ENCODE data around the gene SELENBP1. TPM values are rescaled to one million over a fixed set of nuclear protein-coding genes. Genes with fewer than 3 reads are reported as not detected.
A peak's percentile ranks its signal among the peaks of the same experiment; 100 is the strongest.

The SELENBP1 gene
- total RNA-seq = 10 to 100 TPM; 27.6 to 97.8 (median 48.7) TPM
- 10 to 100 TPM; 14.3 to 37.9 TPM for polyA plus RNA-seq
- long read RNA-seq, donor 1, transcript SELENBP1-218 (11 exons, 1,963 nt) = minor isoform, 5 of 130 reads
- long read RNA-seq, donor 1, transcript SELENBP1-201 (12 exons, 1,752 nt) = major isoform, 76 of 130 reads
- long read RNA-seq, donor 1, partial matches to known transcripts = 30 of 130 reads
- long read RNA-seq, donor 1, other reads (novel, unspliced or antisense) = 18 of 130 reads
- long read RNA-seq, donor 2, transcript SELENBP1-218 (11 exons, 1,963 nt) = minor isoform, 16 of 254 reads
- long read RNA-seq, donor 2, transcript SELENBP1-214 (10 exons, 2,128 nt) = minor isoform, 5 of 254 reads
- long read RNA-seq, donor 2, transcript SELENBP1-201 (12 exons, 1,752 nt) = major isoform, 191 of 254 reads
- long read RNA-seq, donor 2, transcript SELENBP1-204 (12 exons, 1,928 nt) = minor isoform, 5 of 254 reads
- long read RNA-seq, donor 2, partial matches to known transcripts = 10 of 254 reads
- long read RNA-seq, donor 2, other reads (novel, unspliced or antisense) = 24 of 254 reads
- long read RNA-seq, donor 3, transcript SELENBP1-201 (12 exons, 1,752 nt) = major isoform, 19 of 30 reads
- long read RNA-seq, donor 3, partial matches to known transcripts = 4 of 30 reads
- long read RNA-seq, donor 3, other reads (novel, unspliced or antisense) = 3 of 30 reads

DNA sequence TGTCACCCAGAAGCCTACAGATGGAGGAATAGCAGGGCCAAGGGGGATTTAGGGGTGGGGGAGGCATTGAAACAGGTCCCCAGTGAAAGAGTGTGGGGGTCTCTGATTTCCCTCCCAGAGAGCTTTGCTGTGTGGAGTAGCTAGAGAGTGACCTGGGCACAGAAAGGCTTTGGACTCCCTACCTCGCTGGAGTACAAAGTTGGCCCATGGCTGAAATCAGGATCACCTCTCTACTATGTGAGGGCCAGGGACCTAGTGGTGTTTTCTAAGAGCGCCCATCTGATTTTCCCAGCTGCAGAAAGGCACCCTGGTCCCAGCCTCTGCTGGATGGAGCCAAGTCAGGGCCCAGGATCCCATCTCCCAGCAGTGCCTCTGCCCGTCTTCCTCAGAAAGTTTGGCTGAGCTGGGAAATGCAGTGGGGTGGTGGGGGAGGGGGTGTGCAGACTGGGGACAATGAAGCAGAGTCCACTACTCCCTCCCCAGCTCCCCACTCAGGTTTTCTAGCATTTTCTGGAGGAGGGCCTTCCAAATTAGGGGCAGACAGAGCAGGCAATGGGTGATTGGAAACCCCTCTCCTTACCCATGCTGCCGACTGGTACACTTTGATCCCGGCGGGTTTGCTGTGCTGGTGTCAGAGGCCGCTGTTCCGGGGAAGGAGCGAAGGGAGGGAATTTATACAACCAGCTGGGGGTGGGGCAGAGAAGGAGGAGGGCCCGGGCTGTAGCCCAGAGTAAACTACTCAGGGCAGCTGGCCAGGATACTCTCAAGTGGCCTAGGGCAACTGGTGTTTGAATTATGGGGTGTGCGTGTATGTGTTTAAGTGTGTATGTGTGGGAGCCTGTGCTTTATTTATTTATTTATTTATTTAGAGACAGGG lies at the start of gene SELENBP1:
TSS of gene SELENBP1 (minus strand) at position 648 of the 877 bp plus-strand sequence. CDS start at position 584, 64 bp downstream.
- H3K27ac ChIP-seq = peak within 1 kb of the TSS; percentile 66 to 89 (median 84)
- DNase-seq (peak; percentile 79 to 95 (median 90)), ATAC-seq (peak; percentile 86 to 91 (median 86))
- no peaks in the 10 kb centered on the region for H3K27me3 ChIP-seq
- H3K4me1 ChIP-seq = peaks cover 4 to 58% (median 48%) of the 10 kb centered on the region in 12 donors
- H3K36me3 ChIP-seq = peaks cover 0 to 6% (median 0%) of the 10 kb centered on the region in 9 donors
- peak in 1 of 2 donors; percentile 85 for TF ChIP-seq POLR2A (IDR thresholded peaks at IDR 0.05)
- TF ChIP-seq, protein P1, sequence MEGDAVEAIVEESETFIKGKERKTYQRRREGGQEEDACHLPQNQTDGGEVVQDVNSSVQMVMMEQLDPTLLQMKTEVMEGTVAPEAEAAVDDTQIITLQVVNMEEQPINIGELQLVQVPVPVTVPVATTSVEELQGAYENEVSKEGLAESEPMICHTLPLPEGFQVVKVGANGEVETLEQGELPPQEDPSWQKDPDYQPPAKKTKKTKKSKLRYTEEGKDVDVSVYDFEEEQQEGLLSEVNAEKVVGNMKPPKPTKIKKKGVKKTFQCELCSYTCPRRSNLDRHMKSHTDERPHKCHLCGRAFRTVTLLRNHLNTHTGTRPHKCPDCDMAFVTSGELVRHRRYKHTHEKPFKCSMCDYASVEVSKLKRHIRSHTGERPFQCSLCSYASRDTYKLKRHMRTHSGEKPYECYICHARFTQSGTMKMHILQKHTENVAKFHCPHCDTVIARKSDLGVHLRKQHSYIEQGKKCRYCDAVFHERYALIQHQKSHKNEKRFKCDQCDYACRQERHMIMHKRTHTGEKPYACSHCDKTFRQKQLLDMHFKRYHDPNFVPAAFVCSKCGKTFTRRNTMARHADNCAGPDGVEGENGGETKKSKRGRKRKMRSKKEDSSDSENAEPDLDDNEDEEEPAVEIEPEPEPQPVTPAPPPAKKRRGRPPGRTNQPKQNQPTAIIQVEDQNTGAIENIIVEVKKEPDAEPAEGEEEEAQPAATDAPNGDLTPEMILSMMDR (IDR thresholded peaks at IDR 0.05) = no peak
- 4 to 23% (median 15%) methylated on average over 10 to 11 of the region's 11 CpGs for WGBS, 4 donors
- H3K4me3 ChIP-seq = peak within 1 kb of the TSS; percentile 2 to 74 (median 52)
- intact Hi-C loops (cut with DNase I) = loop anchor here in 1 of 10 donors (2.0 kb wide), 1 partner anchor 27 kb away; the partner anchor contains the start of gene PSMB4
- no peaks in the 10 kb centered on the region for H3K9me3 ChIP-seq

GRCh38 chr1:151419819-151420218 lies 47.3 kb upstream of the SELENBP1 start:
- DNase-seq (no peak), ATAC-seq (no peak)
- H3K4me3 ChIP-seq = no peak overlapping the region
- H3K27ac ChIP-seq = no peak overlapping the region
- H3K27me3 ChIP-seq = no peaks in the 10 kb centered on the region
- intact Hi-C loops (cut with DNase I) = no loop called here
- H3K9me3 ChIP-seq = no peaks in the 10 kb centered on the region
- TF ChIP-seq, protein P1 (IDR thresholded peaks at IDR 0.05) = no peak
- TF ChIP-seq POLR2A (IDR thresholded peaks at IDR 0.05) = no peak
- peaks cover 0 to 3% (median 0%) of the 10 kb centered on the region in 12 donors for H3K4me1 ChIP-seq
- 72 to 97% (median 87%) methylated on average over 5 of the region's 5 CpGs for WGBS, 4 donors
- peaks cover 0 to 100% (median 93%) of the 10 kb centered on the region in 9 donors for H3K36me3 ChIP-seq

DNA sequence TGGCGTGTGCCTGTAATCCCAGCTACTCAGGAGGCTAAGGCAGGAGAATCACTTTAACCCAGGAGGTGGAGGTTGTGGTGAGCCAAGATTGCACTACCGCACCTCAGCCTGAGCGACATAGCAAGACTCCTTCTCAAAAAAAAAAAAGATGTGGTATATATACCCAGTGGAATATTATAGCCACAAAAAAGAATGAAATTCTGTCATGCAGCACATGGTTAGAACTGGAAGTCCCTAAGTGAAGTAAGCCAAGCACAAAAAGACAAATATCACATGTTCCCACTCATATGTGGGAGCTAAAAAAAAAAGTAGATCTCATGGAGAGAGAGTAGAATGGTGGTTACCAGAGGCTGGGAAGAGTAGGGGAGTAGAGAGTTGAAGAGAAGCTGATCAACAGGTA lies 45.6 kb upstream of the SELENBP1 start:
- intact Hi-C loops (cut with DNase I) = no loop called here
- no peaks in the 10 kb centered on the region for H3K27me3 ChIP-seq
- TF ChIP-seq POLR2A (IDR thresholded peaks at IDR 0.05) = no peak
- TF ChIP-seq, protein P1 (IDR thresholded peaks at IDR 0.05) = no peak
- 92 to 98% (median 97%) methylated on average over 3 of the region's 3 CpGs for WGBS, 4 donors
- no peak for DNase-seq
- no peaks in the 10 kb centered on the region for H3K9me3 ChIP-seq
- no peak overlapping the region for H3K27ac ChIP-seq
- no peak overlapping the region for H3K4me3 ChIP-seq
- ATAC-seq = no peak
- H3K4me1 ChIP-seq = no peaks in the 10 kb centered on the region
- peaks cover 0 to 100% (median 93%) of the 10 kb centered on the region in 9 donors for H3K36me3 ChIP-seq
